Natural killer cell (primary cell): ENCODE data around the gene BARHL1. TPM values are rescaled to one million over a fixed set of nuclear protein-coding genes. Genes with fewer than 3 reads are reported as not detected.

Experiments
- ATAC-seq, 3 donors: fragments of 150-1000 bp in 2 of 3; fragments of 200-7000 bp in 1 of 3; cut with Tn5 transposase; 1 replicate in 1 of 3; 2 replicates in 2 of 3; pipeline ENCODE4 v1.10.0; 2021; ENCODE audit warnings: mild to moderate bottlenecking in 2 of 3, moderate library complexity in 2 of 3
- DNase-seq, 2 donors: peaks; one replicate each; pipeline versions ENCODE4 v3.0.0 to v3.0.0-alpha.2; 2013 to 2021; ENCODE audit warnings: mixed read lengths in 1 of 2
- H3K27ac ChIP-seq: one replicate; pipeline ENCODE4 v1.5.1; 2013; ENCODE audit warnings: mild to moderate bottlenecking, low read length
- H3K27me3 ChIP-seq: one replicate; pipeline ENCODE4 v1.6.1; 2013; ENCODE audit warnings: low read length; ENCODE audit not compliant: control insufficient read depth, insufficient read depth
- H3K36me3 ChIP-seq: one replicate; pipeline ENCODE4 v1.6.1; 2013; ENCODE audit warnings: low read length; ENCODE audit not compliant: control insufficient read depth, insufficient read depth
- H3K4me1 ChIP-seq: one replicate; pipeline ENCODE4 v1.6.1; 2013; ENCODE audit warnings: low read length; ENCODE audit not compliant: control insufficient read depth, insufficient read depth
- H3K4me3 ChIP-seq: one replicate; pipeline ENCODE4 v1.5.1; 2013; ENCODE audit warnings: low read length
- H3K9me3 ChIP-seq: one replicate; pipeline ENCODE4 v1.6.1; 2013; ENCODE audit warnings: low read length; ENCODE audit not compliant: control insufficient read depth, insufficient read depth
- H3K27ac Mint-ChIP-seq, 2 donors: one replicate each; pipeline ENCODE4 v1.8.0; 2022; ENCODE audit warnings: mild to moderate bottlenecking in 2 of 2, mixed read lengths in 2 of 2, moderate library complexity in 1 of 2
- H3K27me3 Mint-ChIP-seq, 2 donors: one replicate each; pipeline ENCODE4 v1.8.0; 2022; ENCODE audit warnings: low read depth in 2 of 2, mixed read lengths in 2 of 2
- H3K36me3 Mint-ChIP-seq: one replicate; pipeline ENCODE4 v1.8.0; 2022; ENCODE audit warnings: mixed read lengths
- H3K4me1 Mint-ChIP-seq, 2 donors: one replicate each; pipeline ENCODE4 v1.8.0; 2022; ENCODE audit warnings: mixed read lengths in 2 of 2
- H3K4me3 Mint-ChIP-seq: one replicate; pipeline ENCODE4 v1.8.0; 2022; ENCODE audit warnings: mild to moderate bottlenecking, moderate library complexity, mixed read lengths
- H3K9me3 Mint-ChIP-seq, 2 donors: one replicate each; pipeline ENCODE4 v1.8.0; 2022; ENCODE audit warnings: mixed read lengths in 2 of 2
- CTCF ChIP-seq: fragments of 200-600 bp; IDR thresholded peaks from one replicate; pipeline ENCODE4 v1.8.0; 2022; ENCODE audit warnings: antibody characterized with exemption
- WGBS: methylation state at CpG from one replicate; pipeline ENCODE4 v1.1.7; 2013; ENCODE audit warnings: missing lambda C conversion rate; ENCODE audit not compliant: insufficient coverage; 5-methylcytosine and 5-hydroxymethylcytosine counted together
- intact Hi-C: fragments of 100-400 bp; cut with micrococcal nuclease; formaldehyde crosslinking; loops from one replicate; pipeline ENCODE4 v1.14.2; 2022
- total RNA-seq, 4 donors: library from RNA; stranded (reverse); fragments of 120-200 nt in 1 of 4; gene quantifications; one replicate each; pipeline versions ENCODE4 v1.2.3 to v1.2.4, GENCODE V29; 2013 to 2022

BARHL1 gene
- total RNA-seq, 3 donors from 2014 or later (not counting 1 experiment from before 2014, with no cell fraction given), result not detected

- Histone ChIP-seq H3K27me3 (peaks cover 50% of the 10 kb centered on the region), H3K36me3 (peaks cover 5% of the 10 kb centered on the region), H3K27ac (no peak overlapping the region), H3K4me1 (peaks cover 2% of the 10 kb centered on the region), H3K9me3 (no peaks in the 10 kb centered on the region), H3K4me3 (no peak overlapping the region)
- no peak for TF ChIP-seq CTCF
- peaks cover 7 to 15% of the 10 kb centered on the region in 2 donors for H3K4me1 Mint-ChIP-seq
- no peak for ATAC-seq
- intact Hi-C loops, result no loop called here
- no peak for DNase-seq
- H3K27me3 Mint-ChIP-seq, result peaks cover 32 to 41% of the 10 kb centered on the region in 2 donors
- no peak overlapping the region for H3K27ac Mint-ChIP-seq
- H3K9me3 Mint-ChIP-seq, result no peaks in the 10 kb centered on the region
- WGBS, result 66% methylated on average over 7 of the region's 9 CpGs
- H3K4me3 Mint-ChIP-seq, result no peak overlapping the region
- H3K36me3 Mint-ChIP-seq, result no peaks in the 10 kb centered on the region
Observed at GRCh38 chr9:132591751-132592314, 9.4 kb downstream of the BARHL1 start.

GRCh38 chr9:132592451-132592850, 10.0 kb downstream of the BARHL1 start:
- no peak for DNase-seq
- intact Hi-C loops, result no loop called here
- no peak overlapping the region for H3K27ac ChIP-seq
- H3K36me3 ChIP-seq, result peaks cover 5% of the 10 kb centered on the region
- no peak overlapping the region for H3K27ac Mint-ChIP-seq
- H3K4me1 Mint-ChIP-seq, result peaks cover 7 to 15% of the 10 kb centered on the region in 2 donors
- no peaks in the 10 kb centered on the region for H3K9me3 Mint-ChIP-seq
- H3K9me3 ChIP-seq, result no peaks in the 10 kb centered on the region
- no peak for TF ChIP-seq CTCF
- H3K4me3 Mint-ChIP-seq, result no peak overlapping the region
- peaks cover 32 to 41% of the 10 kb centered on the region in 2 donors for H3K27me3 Mint-ChIP-seq
- peaks cover 44% of the 10 kb centered on the region for H3K27me3 ChIP-seq
- H3K4me1 ChIP-seq, result no peaks in the 10 kb centered on the region
- H3K36me3 Mint-ChIP-seq, result no peaks in the 10 kb centered on the region
- H3K4me3 ChIP-seq, result no peak overlapping the region
- ATAC-seq, result no peak
- 83% methylated on average over 8 of the region's 8 CpGs for WGBS

- WGBS, result 98% methylated on average over 13 of the region's 13 CpGs
- intact Hi-C loops, result no loop called here
- no peak for ATAC-seq
- H3K27me3 Mint-ChIP-seq, result peaks cover 24 to 28% of the 10 kb centered on the region in 2 donors
- no peaks in the 10 kb centered on the region for H3K4me1 ChIP-seq
- H3K9me3 ChIP-seq, result no peaks in the 10 kb centered on the region
- no peak overlapping the region for H3K27ac Mint-ChIP-seq
- DNase-seq, result no peak
- peaks cover 27% of the 10 kb centered on the region for H3K27me3 ChIP-seq
- H3K4me1 Mint-ChIP-seq, result peaks cover 7 to 15% of the 10 kb centered on the region in 2 donors
- TF ChIP-seq CTCF, result no peak
- H3K27ac ChIP-seq, result no peak overlapping the region
- no peak overlapping the region for H3K4me3 ChIP-seq
- H3K9me3 Mint-ChIP-seq, result no peaks in the 10 kb centered on the region
- no peaks in the 10 kb centered on the region for H3K36me3 Mint-ChIP-seq
- H3K36me3 ChIP-seq, result peaks cover 5% of the 10 kb centered on the region
- H3K4me3 Mint-ChIP-seq, result no peak overlapping the region
Observed at GRCh38 chr9:132594412-132594811, 12.0 kb downstream of the BARHL1 start.

- no peak for ATAC-seq
- no peak overlapping the region for H3K4me3 ChIP-seq
- no peak for DNase-seq
- Mint-ChIP-seq H3K4me3 (no peak overlapping the region), H3K4me1 (peaks cover under 1 to 7% of the 10 kb centered on the region in 2 donors), H3K27me3 (peaks cover 17 to 22% of the 10 kb centered on the region in 2 donors), H3K9me3 (no peaks in the 10 kb centered on the region), H3K27ac (no peak overlapping the region), H3K36me3 (no peaks in the 10 kb centered on the region)
- TF ChIP-seq CTCF, result no peak
- no peak overlapping the region for H3K27ac ChIP-seq
- H3K27me3 ChIP-seq, result peaks cover 19% of the 10 kb centered on the region
- 98% methylated on average over 6 of the region's 6 CpGs for WGBS
- peaks cover 5% of the 10 kb centered on the region for H3K36me3 ChIP-seq
- H3K9me3 ChIP-seq, result no peaks in the 10 kb centered on the region
- intact Hi-C loops, result no loop called here
- no peaks in the 10 kb centered on the region for H3K4me1 ChIP-seq
Observed at GRCh38 chr9:132595319-132595718, 12.9 kb downstream of the BARHL1 start.
